Measurements from ENCODE around the gene TCFL5.

- no peak for TF ChIP-seq POLR2A (IDR thresholded peaks at IDR 0.05; ENCODE audit: low read length)
- no peak for TF ChIP-seq GATA1 (IDR thresholded peaks at IDR 0.05; ENCODE audit: low read depth, low read length)
These were observed 37.7 kb downstream of the TCFL5 start for GRCh38 chr20:62823688-62824475.

All from erythroblast (primary cell).